IMR-90 (cell line): Measurements from ENCODE around the gene LIPJ. TPM values are rescaled to one million over a fixed set of nuclear protein-coding genes. Genes with fewer than 3 reads are reported as not detected.

Experiments used
- ATAC-seq: fragments of 200-7000 bp; cut with Tn5 transposase; 2 replicates; pipeline ENCODE4 v1.9.1; 2020; ENCODE audit warnings: low read depth, mild to moderate bottlenecking, moderate library complexity
- BruUV-seq: library from RNA; stranded (reverse); fragments of 400-500 nt; replicated peaks from 2 replicates; lab custom pipeline; 2021; lab: Mats Ljungman, UMichigan
- CTCF ChIA-PET: fragments of 300-600 bp; formaldehyde crosslinking; extraction: SDS; loops from one replicate; lab custom pipeline; 2021; ENCODE audit warnings: antibody characterized with exemption; lab: Yijun Ruan, JAX
- POLR2A ChIA-PET: fragments of 300-600 bp; sonication (Branson Sonifier 250); formaldehyde crosslinking; loops from one replicate; lab custom pipeline; 2022; ENCODE audit warnings: antibody characterized with exemption; ENCODE audit not compliant: unreplicated experiment; lab: Charles Lee
- DNase-seq: peaks from one replicate; pipeline ENCODE4 v3.0.0; 2013
- H2AFZ ChIP-seq: replicated peaks from 2 replicates; pipeline ENCODE3; 2013; ENCODE audit warnings: low read length, mild to moderate bottlenecking; ENCODE audit not compliant: poor library complexity
- H2AK5ac ChIP-seq: 2 replicates; pipeline ENCODE4 v1.6.1; 2013; ENCODE audit warnings: low read depth, low read length, inconsistent platforms
- H2AK9ac ChIP-seq: replicated peaks from 2 replicates; pipeline ENCODE3; 2013; ENCODE audit warnings: mild to moderate bottlenecking, low read depth, low read length, moderate library complexity; ENCODE audit not compliant: poor library complexity
- H2BK120ac ChIP-seq: 2 replicates; pipeline ENCODE4 v1.6.1; 2013; ENCODE audit warnings: low read depth, low read length, inconsistent platforms
- H2BK15ac ChIP-seq: 3 replicates; pipeline ENCODE4 v1.6.1; 2013; ENCODE audit warnings: low read depth, low read length, inconsistent platforms
- H2BK20ac ChIP-seq: 2 replicates; pipeline ENCODE4 v1.6.1; 2013; ENCODE audit warnings: low read depth, mild to moderate bottlenecking, inconsistent platforms, low read length, moderate library complexity
- H2BK5ac ChIP-seq: 2 replicates; pipeline ENCODE4 v1.6.1; 2013; ENCODE audit warnings: mild to moderate bottlenecking, low read depth, low read length, inconsistent platforms; ENCODE audit not compliant: poor library complexity, severe bottlenecking
- H3K14ac ChIP-seq: replicated peaks from 2 replicates; pipeline ENCODE4 v1.6.1; 2013; ENCODE audit warnings: low read depth, low read length, inconsistent platforms
- H3K18ac ChIP-seq: 2 replicates; pipeline ENCODE4 v1.6.1; 2013; ENCODE audit warnings: low read depth, low read length, control low read depth
- H3K23ac ChIP-seq: 2 replicates; pipeline ENCODE4 v1.6.1; 2013; ENCODE audit warnings: low read depth, low read length, inconsistent platforms
- H3K27ac ChIP-seq: 2 replicates; pipeline ENCODE4 v1.5.1; 2013; ENCODE audit warnings: mild to moderate bottlenecking, control low read depth, low read length; ENCODE audit not compliant: insufficient read depth
- H3K27me3 ChIP-seq: 2 replicates; pipeline ENCODE4 v1.6.1; 2013; ENCODE audit warnings: low read length; ENCODE audit not compliant: control insufficient read depth, insufficient read depth
- H3K36me3 ChIP-seq: 2 replicates; pipeline ENCODE4 v1.6.1; 2013; ENCODE audit warnings: low read length, mixed read lengths; ENCODE audit not compliant: control insufficient read depth, insufficient read depth
- H3K4ac ChIP-seq: 2 replicates; pipeline ENCODE4 v1.6.1; 2013; ENCODE audit warnings: low read depth, low read length, inconsistent platforms
- H3K4me1 ChIP-seq: 2 replicates; pipeline ENCODE4 v1.6.1; 2013; ENCODE audit warnings: low read length, mixed read lengths; ENCODE audit not compliant: control insufficient read depth, insufficient read depth
- H3K4me2 ChIP-seq: 2 replicates; pipeline ENCODE4 v1.6.1; 2013; ENCODE audit warnings: low read depth, mild to moderate bottlenecking, control low read depth, low read length, moderate library complexity
- H3K4me3 ChIP-seq: 2 replicates; pipeline ENCODE4 v1.5.1; 2013; ENCODE audit warnings: low read depth, mild to moderate bottlenecking, control low read depth, low read length, moderate library complexity; ENCODE audit not compliant: insufficient read depth
- H3K56ac ChIP-seq: 2 replicates; pipeline ENCODE4 v1.6.1; 2013; ENCODE audit warnings: low read length, inconsistent platforms; ENCODE audit not compliant: insufficient read depth; ENCODE audit errors: extremely low read depth
- H3K79me1 ChIP-seq, 2 experiments: 2 replicates each; pipeline ENCODE4 v1.6.1; 2013; ENCODE audit warnings: low read length in 2 of 2, inconsistent platforms in 1 of 2, low read depth in 1 of 2
- H3K9ac ChIP-seq: 2 replicates; pipeline ENCODE4 v1.6.1; 2013; ENCODE audit warnings: low read depth, low read length, control low read depth
- H3K9me1 ChIP-seq: 2 replicates; pipeline ENCODE4 v1.6.1; 2013; ENCODE audit warnings: low read length, inconsistent platforms; ENCODE audit not compliant: insufficient read depth
- H3K9me3 ChIP-seq: 2 replicates; pipeline ENCODE4 v1.6.1; 2013; ENCODE audit warnings: low read length; ENCODE audit not compliant: control insufficient read depth, insufficient read depth
- H4K20me1 ChIP-seq: 2 replicates; pipeline ENCODE4 v1.6.1; 2013; ENCODE audit warnings: low read length, inconsistent platforms; ENCODE audit not compliant: insufficient read depth
- H4K5ac ChIP-seq: 2 replicates; pipeline ENCODE4 v1.6.1; 2013; ENCODE audit warnings: mild to moderate bottlenecking, low read depth, low read length, control low read depth
- H4K8ac ChIP-seq, 2 experiments: 2 replicates each; pipeline ENCODE4 v1.6.1; 2013; ENCODE audit warnings: low read depth in 2 of 2, low read length in 2 of 2, control low read depth in 1 of 2, inconsistent platforms in 1 of 2
- H4K91ac ChIP-seq: 2 replicates; pipeline ENCODE4 v1.6.1; 2013; ENCODE audit warnings: low read depth, low read length, inconsistent platforms; ENCODE audit not compliant: insufficient read depth
- MAFK ChIP-seq: IDR thresholded peaks from 2 replicates; pipeline ENCODE4 v1.6.1; 2012; ENCODE audit warnings: low read depth, low read length, improper control_type of control experiment
- POLR2A ChIP-seq: IDR thresholded peaks from 2 replicates; pipeline ENCODE4 v1.6.1; 2012; ENCODE audit warnings: mild to moderate bottlenecking, low read depth, low read length
- WGBS, 2 experiments: methylation state at CpG; one replicate each; pipeline versions ENCODE4 v1.1.5 to v1.1.7; 2013; ENCODE audit warnings: missing lambda C conversion rate in 2 of 2; ENCODE audit not compliant: insufficient read length in 1 of 2; ENCODE audit errors: extremely low coverage in 2 of 2; 5-methylcytosine and 5-hydroxymethylcytosine counted together
- dilution Hi-C: fragments of 300-500 bp; cut with HindIII; formaldehyde crosslinking; loops from one replicate; pipeline ENCODE4 v1.14.3; 2018; ENCODE audit warnings: low sequenced_read_pairs; ENCODE audit not compliant: unreplicated experiment
- in situ Hi-C: fragments of 300-500 bp; cut with MboI; formaldehyde crosslinking; loops from 3 replicates; pipeline ENCODE4 v1.14.3; 2019; ENCODE audit warnings: low sequenced_read_pairs, inconsistent platforms, mixed read lengths
- intact Hi-C: fragments of 100-400 bp; cut with micrococcal nuclease; formaldehyde crosslinking; loops from 2 replicates; pipeline ENCODE4 v1.10.0; 2022
- polyA plus RNA-seq, 3 experiments: library from polyadenylated mRNA; depleted of rRNA; stranded (reverse); fragments of >200 nt; gene quantifications; 2 replicates each; pipeline ENCODE4 v1.2.3, GENCODE V29; 2012; ENCODE audit warnings: low replicate concordance in 1 of 3
- total RNA-seq: library from RNA; depleted of rRNA; stranded (reverse); fragments of >200 nt; gene quantifications from 2 replicates; pipeline ENCODE4 v1.2.3, GENCODE V29; 2012

LIPJ gene
- total and polyA plus RNA-seq, 2 of the 4 experiments (the other 2 are of a cell fraction): not detected

GRCh38 chr10:88537322-88537721 lies 49.2 kb upstream of the LIPJ start:
- Histone ChIP-seq H3K4me3 (no peak overlapping the region), H3K18ac (peak overlapping the region; percentile 82; the same call in 1 of the 2 replicates)
- POLR2A ChIA-PET: no interaction called here

More at GRCh38 chr10:88537322-88537721, 49.2 kb upstream of the LIPJ start:
- H2BK120ac ChIP-seq: no peak overlapping the region
- H3K9me3 ChIP-seq: no peaks in the 10 kb centered on the region
- no peak overlapping the region for H3K14ac ChIP-seq
- in situ Hi-C loops: no loop called here
- H4K20me1 ChIP-seq: no peaks in the 10 kb centered on the region
- H3K9ac ChIP-seq: no peak overlapping the region
- H2AFZ ChIP-seq: no peak overlapping the region
- CTCF ChIA-PET: no interaction called here
- no peak overlapping the region for H4K8ac ChIP-seq
- H3K36me3 ChIP-seq: no peaks in the 10 kb centered on the region
- dilution Hi-C loops: no loop called here
- H3K56ac ChIP-seq: no peak overlapping the region
- no peak overlapping the region for H3K27ac ChIP-seq
- BruUV-seq: no TSS peak
- peaks cover 2% of the 10 kb centered on the region; the same call in 1 of the 2 replicates for H3K4me1 ChIP-seq
- H3K79me1 ChIP-seq: no peaks in the 10 kb centered on the region
- WGBS, 2 experiments: no CpG with 5 or more reads among the region's 2 CpGs
- no peak overlapping the region for H2BK20ac ChIP-seq
- peaks cover 1% of the 10 kb centered on the region for H3K27me3 ChIP-seq
- ATAC-seq: no peak
- H3K9me1 ChIP-seq: no peaks in the 10 kb centered on the region
- no peak overlapping the region for H3K4ac ChIP-seq
- H2AK5ac ChIP-seq: no peak overlapping the region
- DNase-seq: peak; percentile 11
- H4K91ac ChIP-seq: no peak overlapping the region
- H2AK9ac ChIP-seq: no peak overlapping the region
- no peak overlapping the region for H3K4me2 ChIP-seq
- H3K23ac ChIP-seq: no peak overlapping the region
- intact Hi-C loops: no loop called here
- H2BK5ac ChIP-seq: no peak overlapping the region
- H4K5ac ChIP-seq: peak overlapping the region; percentile 81; the same call in 1 of the 2 replicates
- TF ChIP-seq MAFK: peak; percentile 45; the same call in 1 of the 2 replicates
- TF ChIP-seq POLR2A: no peak
- H2BK15ac ChIP-seq: no peak overlapping the region
